IMR-90 (cell line): Measurements from ENCODE around the gene CALML3. TPM values are rescaled to one million over a fixed set of nuclear protein-coding genes. Genes with fewer than 3 reads are reported as not detected.

Experiments used
- ATAC-seq: fragments of 200-7000 bp; cut with Tn5 transposase; 2 replicates; pipeline ENCODE4 v1.9.1; 2020; ENCODE audit warnings: low read depth, mild to moderate bottlenecking, moderate library complexity
- BruUV-seq: library from RNA; stranded (reverse); fragments of 400-500 nt; replicated peaks from 2 replicates; lab custom pipeline; 2021; lab: Mats Ljungman, UMichigan
- CTCF ChIA-PET: fragments of 300-600 bp; formaldehyde crosslinking; extraction: SDS; loops from one replicate; lab custom pipeline; 2021; ENCODE audit warnings: antibody characterized with exemption; lab: Yijun Ruan, JAX
- POLR2A ChIA-PET: fragments of 300-600 bp; sonication (Branson Sonifier 250); formaldehyde crosslinking; loops from one replicate; lab custom pipeline; 2022; ENCODE audit warnings: antibody characterized with exemption; ENCODE audit not compliant: unreplicated experiment; lab: Charles Lee
- DNase-seq: peaks from one replicate; pipeline ENCODE4 v3.0.0; 2013
- H2AFZ ChIP-seq: replicated peaks from 2 replicates; pipeline ENCODE3; 2013; ENCODE audit warnings: low read length, mild to moderate bottlenecking; ENCODE audit not compliant: poor library complexity
- H2AK5ac ChIP-seq: 2 replicates; pipeline ENCODE4 v1.6.1; 2013; ENCODE audit warnings: low read depth, low read length, inconsistent platforms
- H2AK9ac ChIP-seq: replicated peaks from 2 replicates; pipeline ENCODE3; 2013; ENCODE audit warnings: mild to moderate bottlenecking, low read depth, low read length, moderate library complexity; ENCODE audit not compliant: poor library complexity
- H2BK120ac ChIP-seq: 2 replicates; pipeline ENCODE4 v1.6.1; 2013; ENCODE audit warnings: low read depth, low read length, inconsistent platforms
- H2BK15ac ChIP-seq: 3 replicates; pipeline ENCODE4 v1.6.1; 2013; ENCODE audit warnings: low read depth, low read length, inconsistent platforms
- H2BK20ac ChIP-seq: 2 replicates; pipeline ENCODE4 v1.6.1; 2013; ENCODE audit warnings: low read depth, mild to moderate bottlenecking, inconsistent platforms, low read length, moderate library complexity
- H2BK5ac ChIP-seq: 2 replicates; pipeline ENCODE4 v1.6.1; 2013; ENCODE audit warnings: mild to moderate bottlenecking, low read depth, low read length, inconsistent platforms; ENCODE audit not compliant: poor library complexity, severe bottlenecking
- H3K14ac ChIP-seq: replicated peaks from 2 replicates; pipeline ENCODE4 v1.6.1; 2013; ENCODE audit warnings: low read depth, low read length, inconsistent platforms
- H3K18ac ChIP-seq: 2 replicates; pipeline ENCODE4 v1.6.1; 2013; ENCODE audit warnings: low read depth, low read length, control low read depth
- H3K23ac ChIP-seq: 2 replicates; pipeline ENCODE4 v1.6.1; 2013; ENCODE audit warnings: low read depth, low read length, inconsistent platforms
- H3K27ac ChIP-seq: 2 replicates; pipeline ENCODE4 v1.5.1; 2013; ENCODE audit warnings: mild to moderate bottlenecking, control low read depth, low read length; ENCODE audit not compliant: insufficient read depth
- H3K27me3 ChIP-seq: 2 replicates; pipeline ENCODE4 v1.6.1; 2013; ENCODE audit warnings: low read length; ENCODE audit not compliant: control insufficient read depth, insufficient read depth
- H3K36me3 ChIP-seq: 2 replicates; pipeline ENCODE4 v1.6.1; 2013; ENCODE audit warnings: low read length, mixed read lengths; ENCODE audit not compliant: control insufficient read depth, insufficient read depth
- H3K4ac ChIP-seq: 2 replicates; pipeline ENCODE4 v1.6.1; 2013; ENCODE audit warnings: low read depth, low read length, inconsistent platforms
- H3K4me1 ChIP-seq: 2 replicates; pipeline ENCODE4 v1.6.1; 2013; ENCODE audit warnings: low read length, mixed read lengths; ENCODE audit not compliant: control insufficient read depth, insufficient read depth
- H3K4me2 ChIP-seq: 2 replicates; pipeline ENCODE4 v1.6.1; 2013; ENCODE audit warnings: low read depth, mild to moderate bottlenecking, control low read depth, low read length, moderate library complexity
- H3K4me3 ChIP-seq: 2 replicates; pipeline ENCODE4 v1.5.1; 2013; ENCODE audit warnings: low read depth, mild to moderate bottlenecking, control low read depth, low read length, moderate library complexity; ENCODE audit not compliant: insufficient read depth
- H3K56ac ChIP-seq: 2 replicates; pipeline ENCODE4 v1.6.1; 2013; ENCODE audit warnings: low read length, inconsistent platforms; ENCODE audit not compliant: insufficient read depth; ENCODE audit errors: extremely low read depth
- H3K79me1 ChIP-seq, 2 experiments: 2 replicates each; pipeline ENCODE4 v1.6.1; 2013; ENCODE audit warnings: low read length in 2 of 2, inconsistent platforms in 1 of 2, low read depth in 1 of 2
- H3K9ac ChIP-seq: 2 replicates; pipeline ENCODE4 v1.6.1; 2013; ENCODE audit warnings: low read depth, low read length, control low read depth
- H3K9me1 ChIP-seq: 2 replicates; pipeline ENCODE4 v1.6.1; 2013; ENCODE audit warnings: low read length, inconsistent platforms; ENCODE audit not compliant: insufficient read depth
- H3K9me3 ChIP-seq: 2 replicates; pipeline ENCODE4 v1.6.1; 2013; ENCODE audit warnings: low read length; ENCODE audit not compliant: control insufficient read depth, insufficient read depth
- H4K20me1 ChIP-seq: 2 replicates; pipeline ENCODE4 v1.6.1; 2013; ENCODE audit warnings: low read length, inconsistent platforms; ENCODE audit not compliant: insufficient read depth
- H4K5ac ChIP-seq: 2 replicates; pipeline ENCODE4 v1.6.1; 2013; ENCODE audit warnings: mild to moderate bottlenecking, low read depth, low read length, control low read depth
- H4K8ac ChIP-seq, 2 experiments: 2 replicates each; pipeline ENCODE4 v1.6.1; 2013; ENCODE audit warnings: low read depth in 2 of 2, low read length in 2 of 2, control low read depth in 1 of 2, inconsistent platforms in 1 of 2
- H4K91ac ChIP-seq: 2 replicates; pipeline ENCODE4 v1.6.1; 2013; ENCODE audit warnings: low read depth, low read length, inconsistent platforms; ENCODE audit not compliant: insufficient read depth
- CEBPB ChIP-seq: IDR thresholded peaks from 2 replicates; pipeline ENCODE4 v1.6.1; 2012; ENCODE audit warnings: low read depth, low read length, improper control_type of control experiment
- CTCF ChIP-seq: conservative IDR thresholded peaks from 2 replicates; pipeline ENCODE4 v1.5.1; 2012; ENCODE audit warnings: mild to moderate bottlenecking, low read depth, low read length, improper control_type of control experiment
- ELK1 ChIP-seq: fragments of 150-350 bp; IDR thresholded peaks from 2 replicates; pipeline ENCODE4 v1.6.1; 2016; ENCODE audit warnings: low read depth, mild to moderate bottlenecking, low read length, moderate library complexity, borderline replicate concordance
- FOS ChIP-seq: fragments of 150-350 bp; IDR thresholded peaks from 2 replicates; pipeline ENCODE4 v1.6.1; 2016; ENCODE audit warnings: low read depth, low read length
- SMC3 ChIP-seq: fragments of 150-350 bp; IDR thresholded peaks from 2 replicates; pipeline ENCODE4 v1.6.1; 2016; ENCODE audit warnings: low read depth, mild to moderate bottlenecking, antibody characterized with exemption, low read length, moderate library complexity
- WGBS, 2 experiments: methylation state at CpG; one replicate each; pipeline versions ENCODE4 v1.1.5 to v1.1.7; 2013; ENCODE audit warnings: missing lambda C conversion rate in 2 of 2; ENCODE audit not compliant: insufficient read length in 1 of 2; ENCODE audit errors: extremely low coverage in 2 of 2; 5-methylcytosine and 5-hydroxymethylcytosine counted together
- dilution Hi-C: fragments of 300-500 bp; cut with HindIII; formaldehyde crosslinking; loops from one replicate; pipeline ENCODE4 v1.14.3; 2018; ENCODE audit warnings: low sequenced_read_pairs; ENCODE audit not compliant: unreplicated experiment
- in situ Hi-C: fragments of 300-500 bp; cut with MboI; formaldehyde crosslinking; loops from 3 replicates; pipeline ENCODE4 v1.14.3; 2019; ENCODE audit warnings: low sequenced_read_pairs, inconsistent platforms, mixed read lengths
- intact Hi-C: fragments of 100-400 bp; cut with micrococcal nuclease; formaldehyde crosslinking; loops from 2 replicates; pipeline ENCODE4 v1.10.0; 2022
- polyA plus RNA-seq, 3 experiments: library from polyadenylated mRNA; depleted of rRNA; stranded (reverse); fragments of >200 nt; gene quantifications; 2 replicates each; pipeline ENCODE4 v1.2.3, GENCODE V29; 2012; ENCODE audit warnings: low replicate concordance in 1 of 3
- total RNA-seq: library from RNA; depleted of rRNA; stranded (reverse); fragments of >200 nt; gene quantifications from 2 replicates; pipeline ENCODE4 v1.2.3, GENCODE V29; 2012

Gene CALML3
- total and polyA plus RNA-seq, 2 of the 4 experiments (the other 2 are of a cell fraction) = not detected

- dilution Hi-C loops = no loop called here
- Histone ChIP-seq H3K79me1 (no peaks in the 10 kb centered on the region), H3K14ac (no peak overlapping the region), H4K8ac (no peak overlapping the region), H3K4ac (no peak overlapping the region), H3K18ac (no peak overlapping the region), H4K20me1 (no peaks in the 10 kb centered on the region), H2BK5ac (no peak overlapping the region), H3K9me3 (no peaks in the 10 kb centered on the region), H3K56ac (no peak overlapping the region), H4K5ac (no peak overlapping the region), H2AK5ac (no peak overlapping the region), H2BK15ac (no peak overlapping the region), H2AFZ (no peak overlapping the region), H2AK9ac (no peak overlapping the region), H3K27ac (no peak overlapping the region), H3K9me1 (no peaks in the 10 kb centered on the region), H3K36me3 (no peaks in the 10 kb centered on the region), H3K27me3 (peaks cover 20% of the 10 kb centered on the region), H2BK20ac (no peak overlapping the region), H2BK120ac (no peak overlapping the region), H3K4me2 (no peak overlapping the region), H3K9ac (no peak overlapping the region), H3K4me1 (no peaks in the 10 kb centered on the region), H3K4me3 (no peak overlapping the region), H3K23ac (no peak overlapping the region), H4K91ac (no peak overlapping the region)
- no peak for DNase-seq
- in situ Hi-C loops = no loop called here
- POLR2A ChIA-PET = no interaction called here
- no peak for TF ChIP-seq SMC3
- no peak for TF ChIP-seq CTCF
- no peak for TF ChIP-seq CEBPB
- no peak for TF ChIP-seq ELK1
- TF ChIP-seq FOS = no peak
- intact Hi-C loops = no loop called here
- no peak for ATAC-seq
- CTCF ChIA-PET = no interaction called here
- no CpG with 5 or more reads among the region's 15 CpGs for WGBS, 2 experiments
- BruUV-seq = no TSS peak
Measured at GRCh38 chr10:5512881-5513612, 11.7 kb upstream of the CALML3 start.
